ENCODE data around the gene MN1.

DNA sequence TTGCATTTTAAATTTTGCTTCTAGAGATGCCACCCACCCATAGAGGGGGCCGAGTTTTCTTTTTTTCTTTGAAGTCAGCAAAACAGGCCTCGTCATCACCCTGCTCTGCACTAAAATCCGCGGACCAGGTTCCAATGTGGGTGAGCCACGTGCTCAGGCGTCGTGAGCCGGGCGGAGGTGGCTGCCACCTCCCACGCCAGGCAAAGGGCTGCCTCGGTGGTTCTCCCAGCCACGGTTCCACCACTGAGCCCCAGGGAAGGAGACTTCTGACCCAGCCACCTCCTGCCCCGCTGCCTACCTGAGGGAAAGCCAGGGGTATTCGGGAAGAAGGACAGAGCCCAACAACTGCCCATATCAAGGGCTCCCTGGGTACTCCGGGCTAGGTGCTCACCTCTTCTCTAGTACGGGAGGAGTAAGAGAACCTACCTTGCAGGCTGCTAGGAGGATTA, 45.3 kb downstream of the MN1 start:
- TF ChIP-seq POLR2A (IDR thresholded peaks at IDR 0.05; ENCODE audit: low read length) (no peak), MAX (IDR thresholded peaks at IDR 0.05) (no peak), CEBPB (IDR thresholded peaks at IDR 0.05) (no peak), MAZ (IDR thresholded peaks at IDR 0.05; ENCODE audit: borderline replicate concordance, low read depth, low read length) (no peak), POLR2AphosphoS2 (conservative IDR thresholded peaks at IDR 0.05; ENCODE audit: low read length) (no peak), MAFK (IDR thresholded peaks at IDR 0.05; ENCODE audit: partially characterized antibody) (no peak), EP300 (IDR thresholded peaks at IDR 0.05) (no peak)
- TF ChIP-seq, protein P1, sequence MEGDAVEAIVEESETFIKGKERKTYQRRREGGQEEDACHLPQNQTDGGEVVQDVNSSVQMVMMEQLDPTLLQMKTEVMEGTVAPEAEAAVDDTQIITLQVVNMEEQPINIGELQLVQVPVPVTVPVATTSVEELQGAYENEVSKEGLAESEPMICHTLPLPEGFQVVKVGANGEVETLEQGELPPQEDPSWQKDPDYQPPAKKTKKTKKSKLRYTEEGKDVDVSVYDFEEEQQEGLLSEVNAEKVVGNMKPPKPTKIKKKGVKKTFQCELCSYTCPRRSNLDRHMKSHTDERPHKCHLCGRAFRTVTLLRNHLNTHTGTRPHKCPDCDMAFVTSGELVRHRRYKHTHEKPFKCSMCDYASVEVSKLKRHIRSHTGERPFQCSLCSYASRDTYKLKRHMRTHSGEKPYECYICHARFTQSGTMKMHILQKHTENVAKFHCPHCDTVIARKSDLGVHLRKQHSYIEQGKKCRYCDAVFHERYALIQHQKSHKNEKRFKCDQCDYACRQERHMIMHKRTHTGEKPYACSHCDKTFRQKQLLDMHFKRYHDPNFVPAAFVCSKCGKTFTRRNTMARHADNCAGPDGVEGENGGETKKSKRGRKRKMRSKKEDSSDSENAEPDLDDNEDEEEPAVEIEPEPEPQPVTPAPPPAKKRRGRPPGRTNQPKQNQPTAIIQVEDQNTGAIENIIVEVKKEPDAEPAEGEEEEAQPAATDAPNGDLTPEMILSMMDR (IDR thresholded peaks at IDR 0.05) = no peak
- TF ChIP-seq, protein P2, sequence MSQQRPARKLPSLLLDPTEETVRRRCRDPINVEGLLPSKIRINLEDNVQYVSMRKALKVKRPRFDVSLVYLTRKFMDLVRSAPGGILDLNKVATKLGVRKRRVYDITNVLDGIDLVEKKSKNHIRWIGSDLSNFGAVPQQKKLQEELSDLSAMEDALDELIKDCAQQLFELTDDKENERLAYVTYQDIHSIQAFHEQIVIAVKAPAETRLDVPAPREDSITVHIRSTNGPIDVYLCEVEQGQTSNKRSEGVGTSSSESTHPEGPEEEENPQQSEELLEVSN (IDR thresholded peaks at IDR 0.05; ENCODE audit: borderline replicate concordance, low read depth) = no peak

All from A549 (cell line).